ENCODE results near the gene NHSL2.
"Not testable (repeated sequence)": the region's sequence is repeated elsewhere in the genome, so short reads cannot be mapped to it uniquely, and the experiment has no call there.

Gene NHSL2

GRCh38 chrX:72045552-72046277, 135.1 kb downstream of the NHSL2 start:
- no peak for DNase-seq

GRCh38 chrX:72046447-72046846, 135.8 kb downstream of the NHSL2 start:
- DNase-seq: no peak

- DNase-seq: no peak
Observed at GRCh38 chrX:72048510-72049455, 138.1 kb downstream of the NHSL2 start.

- no peak for DNase-seq
Observed at GRCh38 chrX:72050011-72050410, 139.4 kb downstream of the NHSL2 start.

GRCh38 chrX:72051589-72051988, 140.9 kb downstream of the NHSL2 start:
- DNase-seq: no peak

GRCh38 chrX:72052415-72053090, 141.9 kb downstream of the NHSL2 start:
- no peak for DNase-seq

- DNase-seq: no peak
Observed at GRCh38 chrX:72053508-72053907, 142.9 kb downstream of the NHSL2 start.

- DNase-seq: no peak
Observed at GRCh38 chrX:72054779-72055489, 144.3 kb downstream of the NHSL2 start.

GRCh38 chrX:72057331-72057730, 146.7 kb downstream of the NHSL2 start:
- no peak for DNase-seq

- no peak for DNase-seq
Observed at GRCh38 chrX:72057849-72058248, 147.2 kb downstream of the NHSL2 start.

GRCh38 chrX:72058346-72058745, 147.7 kb downstream of the NHSL2 start:
- DNase-seq: not testable (repeated sequence)

- DNase-seq: no peak
Observed at GRCh38 chrX:72060196-72060920, 149.7 kb downstream of the NHSL2 start.

GRCh38 chrX:72060921-72061490, 150.4 kb downstream of the NHSL2 start:
- no peak for DNase-seq

- DNase-seq: no peak
Observed at GRCh38 chrX:72062916-72063315, 152.3 kb downstream of the NHSL2 start.

GRCh38 chrX:72069350-72070160, 158.9 kb downstream of the NHSL2 start:
- DNase-seq: no peak

- no peak for DNase-seq
Observed at GRCh38 chrX:72071213-72071612, 160.6 kb downstream of the NHSL2 start.

GRCh38 chrX:72073633-72074032, 163.0 kb downstream of the NHSL2 start:
- no peak for DNase-seq

- DNase-seq: no peak
Observed at GRCh38 chrX:72078411-72078810, 167.8 kb downstream of the NHSL2 start.

GRCh38 chrX:72079607-72080006, 169.0 kb downstream of the NHSL2 start:
- DNase-seq: no peak

GRCh38 chrX:72080150-72080549, 169.5 kb downstream of the NHSL2 start:
- DNase-seq: no peak

- DNase-seq: no peak
Observed at GRCh38 chrX:72080800-72081199, 170.2 kb downstream of the NHSL2 start.

Data from activated naive CD4-positive, alpha-beta T cell (primary cell).